ENCODE data around the gene SIX2. TPM values are rescaled to one million over a fixed set of nuclear protein-coding genes. Genes with fewer than 3 reads are reported as not detected.
A peak's percentile ranks its signal among the peaks of the same experiment; 100 is the strongest.

The SIX2 gene
- total and polyA plus RNA-seq, 10 of the 15 experiments (the other 5 are each of a cell fraction or from before 2014, with no cell fraction given) = not detected

GRCh38 chr2:44999540-44999939 is 9.7 kb downstream of the SIX2 start (continued):
- TF ChIP-seq EED (IDR thresholded peaks at IDR 0.05; ENCODE audit: low read depth) (no peak), MYC (IDR thresholded peaks at IDR 0.05; ENCODE audit: insufficient read depth, insufficient read length, insufficient replicate concordance, low read length, severe bottlenecking) (no peak), E2F4 (IDR thresholded peaks at IDR 0.05; ENCODE audit: low read depth, low read length) (no peak), YY1 (IDR thresholded peaks at IDR 0.05; ENCODE audit: low read depth, low read length) (no peak), ZBTB11 (CRISPR knock-in tag; IDR thresholded peaks at IDR 0.05) (no peak)

GRCh38 chr2:44997963-44998362 is 11.3 kb downstream of the SIX2 start:
- ATAC-seq = no peak
- DNase-seq (ENCODE audit: low read depth, low spot score) = no peak
- FAIRE-seq = no peak
- BruUV-seq (replicated peaks) = no TSS peak
- H4K20me1 ChIP-seq (ENCODE audit: control insufficient read depth, insufficient read depth) = no peaks in the 10 kb centered on the region
- H2AFZ ChIP-seq (ENCODE audit: control insufficient read depth, low read depth, low read length) = no peak overlapping the region
- TF ChIP-seq NFYB (IDR thresholded peaks at IDR 0.05; ENCODE audit: insufficient read depth, low read depth, low read length) = peak; percentile 72
- no peak for TF ChIP-seq ATF7 (IDR thresholded peaks at IDR 0.05; ENCODE audit: low read depth)
- peak; percentile 55 for TF ChIP-seq PBX3 (IDR thresholded peaks at IDR 0.05; ENCODE audit: insufficient replicate concordance, low read depth, low read length)
- TF ChIP-seq MEF2A (IDR thresholded peaks at IDR 0.05; ENCODE audit: insufficient read depth, low read depth, low read length) = no peak
- TF ChIP-seq PKNOX1 (IDR thresholded peaks at IDR 0.05) = peak; percentile 77
- H3K36me3 ChIP-seq (ENCODE audit: control insufficient read depth in 2 of 2, insufficient read depth in 2 of 2, low read length in 1 of 2) = no peaks in the 10 kb centered on the region
- H3K79me2 ChIP-seq (ENCODE audit: control insufficient read depth, insufficient read depth, low read length) = no peaks in the 10 kb centered on the region
- WGBS (ENCODE audit: insufficient coverage, insufficient replicate concordance, low lambda C conversion rate, missing lambda C conversion rate) = 0% methylated on average over 1 of the region's 1 CpG
- no peak overlapping the region for H3K9ac ChIP-seq (ENCODE audit: control insufficient read depth, insufficient read depth, low read length)
- SMC1A ChIA-PET (ENCODE audit: uncharacterized antibody, unreplicated experiment) = interaction anchor here (0.6 kb wide), 1 partner anchor 607 kb away, joined by 3 read pairs; no protein-coding TSS in a partner anchor
- CTCF ChIA-PET = interaction anchor here (0.7 to 1.3 kb wide), 2 partner anchors 11 to 41 kb away, joined by 3 read pairs; no protein-coding TSS in a partner anchor
- POLR2A ChIA-PET = no interaction called here
- RAD21 ChIA-PET (ENCODE audit: unreplicated experiment) = interaction anchor here (1.4 kb wide), 1 partner anchor 496 kb away, joined by 4 read pairs; no protein-coding TSS in a partner anchor
- H3K9me3 ChIP-seq (replicated peaks; ENCODE audit: control insufficient read depth, insufficient read depth, low read length) = no peaks in the 10 kb centered on the region
- intact Hi-C loops (cut with micrococcal nuclease; ENCODE audit: unreplicated experiment) (no loop called here), in situ Hi-C loops (cut with MboI) (loop anchor here (25.0 kb wide), 1 partner anchor 939 kb away; no protein-coding TSS in a partner anchor)
- H3K4me2 ChIP-seq (ENCODE audit: control insufficient read depth, insufficient read depth) = no peak overlapping the region
- no peak overlapping the region for H3K27ac ChIP-seq (ENCODE audit: control insufficient read depth, insufficient read depth)
- no peak overlapping the region for H3K4me3 ChIP-seq
- H3K27me3 ChIP-seq (replicated peaks in 1 of 2; ENCODE audit: control insufficient read depth in 2 of 2, insufficient read depth in 2 of 2, low read length in 1 of 2) = peaks cover 15 to 22% of the 10 kb centered on the region in 2 experiments
- no peaks in the 10 kb centered on the region for H3K4me1 ChIP-seq (ENCODE audit: control insufficient read depth, insufficient read depth, low read length)
